ENCODE measurements around the gene CASTOR1.

CASTOR1 gene

DNA sequence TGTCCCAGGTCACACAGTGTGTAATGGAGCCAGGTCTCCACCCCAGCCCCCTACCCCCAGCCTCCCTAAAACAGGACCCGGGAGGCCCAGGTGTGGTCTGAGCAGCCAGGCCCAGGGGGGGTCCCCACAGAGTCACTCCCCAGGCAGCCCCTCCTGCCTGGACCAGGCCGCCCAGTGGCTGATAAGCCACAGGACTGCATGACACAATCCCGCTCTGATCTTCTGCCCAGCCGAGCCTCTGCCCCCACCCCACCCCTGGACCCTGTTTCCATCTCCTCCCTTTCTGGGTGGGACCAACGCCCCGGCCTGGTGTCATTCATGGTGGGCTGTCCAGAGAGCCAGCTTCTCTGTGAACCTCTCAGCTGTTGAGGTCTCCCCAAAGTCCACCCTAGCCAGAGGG is 35.0 kb downstream of the CASTOR1 start:
- Histone ChIP-seq H3K79me2 (ENCODE audit: low read length) (no peaks in the 10 kb centered on the region), H3K4me3 (ENCODE audit: low read length) (no peak overlapping the region), H3K4me2 (ENCODE audit: low read length) (no peak overlapping the region), H3K27ac (ENCODE audit: low read length) (no peak overlapping the region), H3K9me3 (ENCODE audit: insufficient read depth, low read length) (no peaks in the 10 kb centered on the region), H3K9ac (ENCODE audit: low read length) (no peak overlapping the region), H3K4me1 (ENCODE audit: low read length) (peaks cover 58% of the 10 kb centered on the region), H3K27me3 (ENCODE audit: low read depth, low read length) (no peaks in the 10 kb centered on the region), H2AFZ (ENCODE audit: low read depth, low read length) (no peak overlapping the region), H3K36me3 (replicated peaks; ENCODE audit: low read depth, low read length) (no peaks in the 10 kb centered on the region), H4K20me1 (ENCODE audit: insufficient read depth, low read length) (no peaks in the 10 kb centered on the region)
- no peak for TF ChIP-seq EZH2phosphoT487 (IDR thresholded peaks at IDR 0.05; ENCODE audit: low read depth)
- TF ChIP-seq CTCF (IDR thresholded peaks at IDR 0.05; ENCODE audit: low read depth, low read length): no peak

- Histone ChIP-seq H3K79me2 (ENCODE audit: low read length) (no peaks in the 10 kb centered on the region), H3K27me3 (ENCODE audit: low read depth, low read length) (no peaks in the 10 kb centered on the region)
Measured at GRCh38 chr22:30253205-30253852, 36.0 kb downstream of the CASTOR1 start.

GRCh38 chr22:30252411-30253204 is 36.7 kb downstream of the CASTOR1 start:
- Histone ChIP-seq H3K79me2 (ENCODE audit: low read length) (no peaks in the 10 kb centered on the region), H2AFZ (ENCODE audit: low read depth, low read length) (peak overlapping the region; percentile 57; the same call in 1 of the 2 replicates), H3K27ac (ENCODE audit: low read length) (no peak overlapping the region), H3K27me3 (ENCODE audit: low read depth, low read length) (peaks cover 2% of the 10 kb centered on the region), H4K20me1 (ENCODE audit: insufficient read depth, low read length) (no peaks in the 10 kb centered on the region), H3K4me1 (ENCODE audit: low read length) (peaks cover 48% of the 10 kb centered on the region), H3K4me3 (ENCODE audit: low read length) (no peak overlapping the region), H3K9ac (ENCODE audit: low read length) (no peak overlapping the region), H3K36me3 (replicated peaks; ENCODE audit: low read depth, low read length) (no peaks in the 10 kb centered on the region), H3K9me3 (ENCODE audit: insufficient read depth, low read length) (no peaks in the 10 kb centered on the region), H3K4me2 (ENCODE audit: low read length) (peak overlapping the region; percentile 35)
- TF ChIP-seq CTCF (IDR thresholded peaks at IDR 0.05; ENCODE audit: low read depth, low read length): no peak
- TF ChIP-seq EZH2phosphoT487 (IDR thresholded peaks at IDR 0.05; ENCODE audit: low read depth): no peak

More at GRCh38 chr22:30253205-30253852, 36.0 kb downstream of the CASTOR1 start:
- Histone ChIP-seq H3K4me2 (ENCODE audit: low read length) (peak overlapping the region; percentile 35), H3K27ac (ENCODE audit: low read length) (no peak overlapping the region), H3K9ac (ENCODE audit: low read length) (no peak overlapping the region), H2AFZ (ENCODE audit: low read depth, low read length) (peak overlapping the region; percentile 6; the same call in 1 of the 2 replicates), H3K36me3 (replicated peaks; ENCODE audit: low read depth, low read length) (no peaks in the 10 kb centered on the region), H4K20me1 (ENCODE audit: insufficient read depth, low read length) (no peaks in the 10 kb centered on the region), H3K9me3 (ENCODE audit: insufficient read depth, low read length) (no peaks in the 10 kb centered on the region), H3K4me1 (ENCODE audit: low read length) (peaks cover 55% of the 10 kb centered on the region), H3K4me3 (ENCODE audit: low read length) (no peak overlapping the region)
- TF ChIP-seq CTCF (IDR thresholded peaks at IDR 0.05; ENCODE audit: low read depth, low read length): no peak
- no peak for TF ChIP-seq EZH2phosphoT487 (IDR thresholded peaks at IDR 0.05; ENCODE audit: low read depth)

- Histone ChIP-seq H3K4me2 (ENCODE audit: low read length) (no peak overlapping the region), H2AFZ (ENCODE audit: low read depth, low read length) (no peak overlapping the region), H3K27me3 (ENCODE audit: low read depth, low read length) (peaks cover 10% of the 10 kb centered on the region), H3K79me2 (ENCODE audit: low read length) (no peaks in the 10 kb centered on the region), H3K27ac (ENCODE audit: low read length) (no peak overlapping the region), H3K9ac (ENCODE audit: low read length) (no peak overlapping the region), H3K4me3 (ENCODE audit: low read length) (no peak overlapping the region), H4K20me1 (ENCODE audit: insufficient read depth, low read length) (no peaks in the 10 kb centered on the region), H3K4me1 (ENCODE audit: low read length) (peaks cover 47% of the 10 kb centered on the region), H3K36me3 (replicated peaks; ENCODE audit: low read depth, low read length) (no peaks in the 10 kb centered on the region), H3K9me3 (ENCODE audit: insufficient read depth, low read length) (no peaks in the 10 kb centered on the region)
- no peak for TF ChIP-seq EZH2phosphoT487 (IDR thresholded peaks at IDR 0.05; ENCODE audit: low read depth)
- TF ChIP-seq CTCF (IDR thresholded peaks at IDR 0.05; ENCODE audit: low read depth, low read length): no peak
Measured at GRCh38 chr22:30251711-30252110, 37.6 kb downstream of the CASTOR1 start.
